Uterus (tissue), 4 donors: ENCODE data around the gene SUCNR1. TPM values are rescaled to one million over a fixed set of nuclear protein-coding genes. Genes with fewer than 3 reads are reported as not detected.
"Not testable (repeated sequence)": the region's sequence is repeated elsewhere in the genome, so short reads cannot be mapped to it uniquely, and the experiment has no call there.

Experiments
- DNase-seq, 2 donors: peaks; one replicate each; pipeline ENCODE4 v3.0.0-alpha.2; 2019 to 2020
- H3K27ac ChIP-seq, 2 donors: fragments of 200-600 bp; sonication (generic); 1 replicate in 1 of 2; 2 replicates in 1 of 2; pipeline ENCODE4 v1.5.1; 2016 to 2018
- H3K27me3 ChIP-seq, 2 donors: fragments of 200-600 bp; sonication (generic); one replicate each; pipeline ENCODE4 v1.5.1; 2018 to 2019; ENCODE audit warnings: control low read depth in 1 of 2
- H3K36me3 ChIP-seq, 2 donors: fragments of 200-600 bp; sonication (generic); one replicate each; pipeline ENCODE4 v1.5.1; 2019; ENCODE audit warnings: control low read depth in 1 of 2
- H3K4me1 ChIP-seq, 2 donors: fragments of 200-600 bp; sonication (generic); one replicate each; pipeline ENCODE4 v1.5.1; 2018 to 2019; ENCODE audit warnings: control low read depth in 1 of 2
- H3K4me3 ChIP-seq, 2 donors: fragments of 200-600 bp; sonication (generic); 1 replicate in 1 of 2; 2 replicates in 1 of 2; pipeline ENCODE4 v1.5.1; 2018 to 2019; ENCODE audit warnings: mild to moderate bottlenecking in 1 of 2
- H3K9me3 ChIP-seq, 2 donors: fragments of 200-600 bp; sonication (generic); one replicate each; pipeline ENCODE4 v1.5.1; 2019; ENCODE audit warnings: control low read depth in 1 of 2
- CTCF ChIP-seq, 4 experiments: fragments of 200-600 bp in 2 of 4; fragments of 450-650 bp in 2 of 4; sonication (generic) in 2 of 4; IDR thresholded peaks; one replicate each; pipeline ENCODE4 v1.5.1; 2016 to 2019; ENCODE audit warnings: antibody characterized with exemption in 4 of 4, mild to moderate bottlenecking in 2 of 4, moderate library complexity in 1 of 4
- POLR2A ChIP-seq, 2 donors: fragments of 450-650 bp; IDR thresholded peaks; one replicate each; pipeline ENCODE4 v1.6.1; 2016; ENCODE audit warnings: antibody characterized with exemption in 2 of 2, mild to moderate bottlenecking in 1 of 2, moderate library complexity in 1 of 2
- intact Hi-C: fragments of 100-400 bp; cut with DNase I; formaldehyde crosslinking; loops from one replicate; pipeline ENCODE4 v1.15.1; 2023; ENCODE audit warnings: low total_unique reads
- total RNA-seq, 4 donors: library from RNA; depleted of rRNA in 3 of 4; stranded (reverse); fragments of >200 nt in 3 of 4; gene quantifications; one replicate each; pipeline versions ENCODE4 v1.1.0 to v1.2.4, GENCODE V29; 2014 to 2023
- donor health status: DM: yes; HTN: yes; CAD: no.

The SUCNR1 gene
- total RNA-seq, 4 donors from 2014 or later = 0.21 to 0.59 TPM; not detected in 2

GRCh38 chr3:151838574-151839312 lies 34.7 kb upstream of the SUCNR1 start:
- DNase-seq = peak; percentile 28 to 60
- no peak overlapping the region for H3K27ac ChIP-seq
- intact Hi-C loops = no loop called here
- H3K27me3 ChIP-seq = no peaks in the 10 kb centered on the region
- H3K4me1 ChIP-seq = no peaks in the 10 kb centered on the region
- H3K4me3 ChIP-seq = no peak overlapping the region
- peak; percentile 63 to 86 (median 80) for TF ChIP-seq CTCF (IDR thresholded peaks at IDR 0.05)
- TF ChIP-seq POLR2A (IDR thresholded peaks at IDR 0.05) = no peak
- no peaks in the 10 kb centered on the region for H3K36me3 ChIP-seq
- H3K9me3 ChIP-seq = no peaks in the 10 kb centered on the region

GRCh38 chr3:151839313-151839631 lies 34.2 kb upstream of the SUCNR1 start:
- H3K27me3 ChIP-seq = no peaks in the 10 kb centered on the region
- H3K27ac ChIP-seq = no peak overlapping the region
- H3K4me3 ChIP-seq = no peak overlapping the region
- H3K9me3 ChIP-seq = no peaks in the 10 kb centered on the region
- DNase-seq = no peak
- no peaks in the 10 kb centered on the region for H3K36me3 ChIP-seq
- no peak for TF ChIP-seq CTCF (IDR thresholded peaks at IDR 0.05)
- no peak for TF ChIP-seq POLR2A (IDR thresholded peaks at IDR 0.05)
- H3K4me1 ChIP-seq = no peaks in the 10 kb centered on the region
- intact Hi-C loops = no loop called here

GRCh38 chr3:151841801-151842200 lies 31.6 kb upstream of the SUCNR1 start:
- TF ChIP-seq CTCF (IDR thresholded peaks at IDR 0.05) = no peak
- no peak for TF ChIP-seq POLR2A (IDR thresholded peaks at IDR 0.05)
- H3K36me3 ChIP-seq = no peaks in the 10 kb centered on the region
- intact Hi-C loops = no loop called here

GRCh38 chr3:151843275-151843674 lies 30.2 kb upstream of the SUCNR1 start:
- intact Hi-C loops = no loop called here
- Histone ChIP-seq H3K9me3 (no peaks in the 10 kb centered on the region), H3K4me1 (no peaks in the 10 kb centered on the region), H3K27ac (no peak overlapping the region), H3K27me3 (no peaks in the 10 kb centered on the region), H3K36me3 (no peaks in the 10 kb centered on the region), H3K4me3 (no peak overlapping the region)
- TF ChIP-seq POLR2A (IDR thresholded peaks at IDR 0.05) = no peak
- no peak for DNase-seq

More at GRCh38 chr3:151841801-151842200, 31.6 kb upstream of the SUCNR1 start:
- Histone ChIP-seq H3K4me3 (no peak overlapping the region), H3K9me3 (no peaks in the 10 kb centered on the region), H3K27me3 (no peaks in the 10 kb centered on the region), H3K4me1 (no peaks in the 10 kb centered on the region), H3K27ac (no peak overlapping the region)
- DNase-seq = no peak

- Histone ChIP-seq H3K36me3 (no peaks in the 10 kb centered on the region), H3K4me3 (no peak overlapping the region), H3K27ac (no peak overlapping the region), H3K4me1 (no peaks in the 10 kb centered on the region), H3K27me3 (no peaks in the 10 kb centered on the region), H3K9me3 (no peaks in the 10 kb centered on the region)
- no peak for DNase-seq
- no peak for TF ChIP-seq CTCF (IDR thresholded peaks at IDR 0.05)
- no peak for TF ChIP-seq POLR2A (IDR thresholded peaks at IDR 0.05)
- intact Hi-C loops = no loop called here
Measured at GRCh38 chr3:151845306-151845905, 28.0 kb upstream of the SUCNR1 start.

GRCh38 chr3:151850065-151850464 lies 23.4 kb upstream of the SUCNR1 start:
- H3K4me1 ChIP-seq, DNase-seq, H3K4me3 ChIP-seq, H3K36me3 ChIP-seq, H3K27ac ChIP-seq, intact Hi-C loops, H3K27me3 ChIP-seq, H3K9me3 ChIP-seq: not testable (repeated sequence)
